Liver (tissue), 9 donors: ENCODE results near the gene SPIN1. TPM values are rescaled to one million over a fixed set of nuclear protein-coding genes. Genes with fewer than 3 reads are reported as not detected.

Experiments
- DNase-seq: peaks from one replicate; pipeline ENCODE4 v3.0.0-alpha.2; 2017; ENCODE audit warnings: low spot score
- H3K27ac ChIP-seq, 2 donors: one replicate each; pipeline ENCODE4 v1.7.0; 2013; ENCODE audit warnings: inconsistent platforms in 2 of 2, low read length in 2 of 2, control low read depth in 1 of 2, low read depth in 1 of 2, mild to moderate bottlenecking in 1 of 2
- H3K27me3 ChIP-seq, 4 donors: one replicate each; pipeline versions ENCODE4 v1.6.1 to v1.7.0; 2013; ENCODE audit warnings: low read length in 3 of 4, inconsistent platforms in 1 of 4, mild to moderate bottlenecking in 1 of 4, moderate library complexity in 1 of 4; ENCODE audit not compliant: control insufficient read depth in 4 of 4, insufficient read depth in 4 of 4
- H3K36me3 ChIP-seq, 4 donors: one replicate each; pipeline versions ENCODE4 v1.6.1 to v1.7.0; 2013; ENCODE audit warnings: low read length in 3 of 4, mild to moderate bottlenecking in 3 of 4, low read depth in 1 of 4, moderate library complexity in 1 of 4; ENCODE audit not compliant: control insufficient read depth in 4 of 4, insufficient read depth in 3 of 4
- H3K4me1 ChIP-seq, 4 donors: one replicate each; pipeline versions ENCODE4 v1.6.1 to v1.7.0; 2013; ENCODE audit warnings: low read length in 3 of 4, mild to moderate bottlenecking in 3 of 4, moderate library complexity in 1 of 4; ENCODE audit not compliant: control insufficient read depth in 4 of 4, insufficient read depth in 4 of 4
- H3K4me3 ChIP-seq, 3 donors: one replicate each; pipeline versions ENCODE4 v1.6.1 to v1.7.0; 2013; ENCODE audit warnings: low read length in 3 of 3, control low read depth in 1 of 3, low read depth in 1 of 3, mild to moderate bottlenecking in 1 of 3
- H3K9ac ChIP-seq, 2 donors: one replicate each; pipeline ENCODE4 v1.7.0; 2013; ENCODE audit warnings: low read length in 2 of 2, mild to moderate bottlenecking in 2 of 2, moderate library complexity in 2 of 2, control low read depth in 1 of 2, low read depth in 1 of 2
- H3K9me3 ChIP-seq, 4 donors: one replicate each; pipeline versions ENCODE4 v1.6.1 to v1.7.0; 2013; ENCODE audit warnings: low read length in 3 of 4; ENCODE audit not compliant: control insufficient read depth in 4 of 4
- GABPA ChIP-seq, 2 donors: IDR thresholded peaks in 1 of 2; conservative IDR thresholded peaks in 1 of 2; 2 replicates each; pipeline ENCODE4 v1.6.1; 2016; ENCODE audit warnings: antibody characterized with exemption in 2 of 2, mild to moderate bottlenecking in 1 of 2, moderate library complexity in 1 of 2
- HNF4A ChIP-seq, 2 donors: conservative IDR thresholded peaks; 2 replicates each; pipeline ENCODE4 v1.6.1; 2016; ENCODE audit warnings: antibody characterized with exemption in 2 of 2, mild to moderate bottlenecking in 2 of 2
- HNF4G ChIP-seq: IDR thresholded peaks from 2 replicates; pipeline ENCODE4 v1.6.1; 2016; ENCODE audit warnings: antibody characterized with exemption
- JUND ChIP-seq, 2 donors: IDR thresholded peaks; 2 replicates each; pipeline ENCODE4 v1.6.1; 2016; ENCODE audit warnings: antibody characterized with exemption in 2 of 2
- SP1 ChIP-seq: IDR thresholded peaks from 2 replicates; pipeline ENCODE4 v1.6.1; 2018; ENCODE audit warnings: antibody characterized with exemption, mild to moderate bottlenecking
- WGBS: extraction: QIAGEN DNeasy Blood & Tissue Kit; methylation state at CpG from one replicate; pipeline ENCODE4 v1.1.7; 2013; 5-methylcytosine and 5-hydroxymethylcytosine counted together
- polyA plus RNA-seq, 2 donors: library from polyadenylated mRNA; stranded (reverse) in 1 of 2; unstranded in 1 of 2; fragments of 200-250 nt in 1 of 2; fragments of >200 nt in 1 of 2; fragmentation: Nextera tagmentation in 1 of 2; extraction: Ambion mirVana in 1 of 2; gene quantifications; one replicate each; pipeline versions ENCODE4 v1.2.1 to v1.2.3, GENCODE V29; 2013 to 2015
- total RNA-seq, 2 donors: library from RNA; depleted of rRNA; stranded (reverse); fragments of >200 nt; gene quantifications; one replicate each; pipeline ENCODE4 v1.2.3, GENCODE V29; 2014
- TF ChIP-seq, protein P1 (sequence below): IDR thresholded peaks from 2 replicates; pipeline ENCODE4 v1.6.1; 2016; ENCODE audit warnings: antibody characterized with exemption
- TF ChIP-seq, protein P2 (sequence below): IDR thresholded peaks from 2 replicates; pipeline ENCODE4 v1.6.1; 2016; ENCODE audit warnings: antibody characterized with exemption, mild to moderate bottlenecking
- TF ChIP-seq, protein P3 (sequence below): IDR thresholded peaks from 2 replicates; pipeline ENCODE4 v1.6.1; 2016; ENCODE audit warnings: antibody characterized with exemption
- TF ChIP-seq, protein P4 (sequence below): fragments of 150-350 bp; IDR thresholded peaks from 2 replicates; pipeline ENCODE4 v1.5.1; 2017; ENCODE audit warnings: improper control_type of control experiment, low read depth, low read length; ENCODE audit not compliant: missing input control
- TF ChIP-seq, protein P5 (sequence below): IDR thresholded peaks from 2 replicates; pipeline ENCODE4 v1.6.1; 2016; ENCODE audit warnings: antibody characterized with exemption
- donor health status: healthy.
- donor health status: healthy.
- donor health status: healthy.
- donor health status: healthy.
- donor health status: healthy.

Gene SPIN1
- total and polyA plus RNA-seq, 4 donors, result 9.0 to 30.3 (median 18.6) TPM

DNA sequence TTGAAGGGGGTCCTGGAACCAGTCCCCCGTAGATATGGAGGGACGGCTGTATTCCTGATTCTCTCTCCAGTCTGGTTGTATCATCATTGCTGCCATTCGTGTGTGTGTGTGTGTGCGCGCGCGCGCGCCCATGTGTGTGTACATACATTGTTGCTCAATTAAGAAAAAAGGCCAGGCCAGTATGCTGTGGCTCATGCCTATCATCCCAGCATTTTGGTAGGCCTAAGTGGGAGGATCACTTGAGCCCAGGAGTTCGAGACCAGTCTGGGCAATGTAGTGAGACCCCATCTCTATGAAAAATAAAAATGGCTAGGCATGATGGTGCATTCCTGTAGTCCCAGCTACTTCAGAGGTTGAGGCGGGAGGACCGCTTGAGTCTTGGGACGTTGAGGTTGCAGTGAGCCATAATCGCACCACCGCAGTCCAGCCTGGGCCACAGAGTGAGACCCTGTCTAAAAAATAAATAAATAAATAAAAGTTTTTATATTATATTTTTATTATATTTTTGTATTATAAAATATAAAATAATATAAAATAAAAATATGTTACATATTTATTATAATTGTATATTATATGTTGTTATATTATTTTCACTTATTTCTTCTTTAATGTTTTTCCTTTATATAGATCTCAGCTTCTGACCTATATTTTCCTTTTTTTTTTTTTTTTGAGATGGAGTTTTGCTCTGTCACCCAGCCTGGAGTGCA lies 53.2 kb downstream of the SPIN1 start:
- Histone ChIP-seq H3K27me3 (no peaks in the 10 kb centered on the region), H3K36me3 (no peaks in the 10 kb centered on the region), H3K4me1 (peaks cover 2 to 13% (median 7%) of the 10 kb centered on the region in 4 donors), H3K9me3 (no peaks in the 10 kb centered on the region), H3K27ac (no peak overlapping the region), H3K9ac (no peak overlapping the region), H3K4me3 (no peak overlapping the region)
- TF ChIP-seq, protein P1, sequence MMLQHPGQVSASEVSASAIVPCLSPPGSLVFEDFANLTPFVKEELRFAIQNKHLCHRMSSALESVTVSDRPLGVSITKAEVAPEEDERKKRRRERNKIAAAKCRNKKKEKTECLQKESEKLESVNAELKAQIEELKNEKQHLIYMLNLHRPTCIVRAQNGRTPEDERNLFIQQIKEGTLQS, result no peak
- TF ChIP-seq JUND (IDR thresholded peaks at IDR 0.05) (no peak), HNF4A (conservative IDR thresholded peaks at IDR 0.05) (no peak), GABPA (IDR thresholded peaks at IDR 0.05 in 1 of 2, conservative IDR thresholded peaks at IDR 0.05 in 1 of 2) (no peak), HNF4G (no peak), SP1 (no peak)
- TF ChIP-seq, protein P2, sequence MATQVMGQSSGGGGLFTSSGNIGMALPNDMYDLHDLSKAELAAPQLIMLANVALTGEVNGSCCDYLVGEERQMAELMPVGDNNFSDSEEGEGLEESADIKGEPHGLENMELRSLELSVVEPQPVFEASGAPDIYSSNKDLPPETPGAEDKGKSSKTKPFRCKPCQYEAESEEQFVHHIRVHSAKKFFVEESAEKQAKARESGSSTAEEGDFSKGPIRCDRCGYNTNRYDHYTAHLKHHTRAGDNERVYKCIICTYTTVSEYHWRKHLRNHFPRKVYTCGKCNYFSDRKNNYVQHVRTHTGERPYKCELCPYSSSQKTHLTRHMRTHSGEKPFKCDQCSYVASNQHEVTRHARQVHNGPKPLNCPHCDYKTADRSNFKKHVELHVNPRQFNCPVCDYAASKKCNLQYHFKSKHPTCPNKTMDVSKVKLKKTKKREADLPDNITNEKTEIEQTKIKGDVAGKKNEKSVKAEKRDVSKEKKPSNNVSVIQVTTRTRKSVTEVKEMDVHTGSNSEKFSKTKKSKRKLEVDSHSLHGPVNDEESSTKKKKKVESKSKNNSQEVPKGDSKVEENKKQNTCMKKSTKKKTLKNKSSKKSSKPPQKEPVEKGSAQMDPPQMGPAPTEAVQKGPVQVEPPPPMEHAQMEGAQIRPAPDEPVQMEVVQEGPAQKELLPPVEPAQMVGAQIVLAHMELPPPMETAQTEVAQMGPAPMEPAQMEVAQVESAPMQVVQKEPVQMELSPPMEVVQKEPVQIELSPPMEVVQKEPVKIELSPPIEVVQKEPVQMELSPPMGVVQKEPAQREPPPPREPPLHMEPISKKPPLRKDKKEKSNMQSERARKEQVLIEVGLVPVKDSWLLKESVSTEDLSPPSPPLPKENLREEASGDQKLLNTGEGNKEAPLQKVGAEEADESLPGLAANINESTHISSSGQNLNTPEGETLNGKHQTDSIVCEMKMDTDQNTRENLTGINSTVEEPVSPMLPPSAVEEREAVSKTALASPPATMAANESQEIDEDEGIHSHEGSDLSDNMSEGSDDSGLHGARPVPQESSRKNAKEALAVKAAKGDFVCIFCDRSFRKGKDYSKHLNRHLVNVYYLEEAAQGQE, result no peak
- TF ChIP-seq, protein P3, sequence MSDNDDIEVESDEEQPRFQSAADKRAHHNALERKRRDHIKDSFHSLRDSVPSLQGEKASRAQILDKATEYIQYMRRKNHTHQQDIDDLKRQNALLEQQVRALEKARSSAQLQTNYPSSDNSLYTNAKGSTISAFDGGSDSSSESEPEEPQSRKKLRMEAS, result no peak
- DNase-seq, result no peak
- WGBS, result 93% methylated on average over 15 of the region's 15 CpGs

DNA sequence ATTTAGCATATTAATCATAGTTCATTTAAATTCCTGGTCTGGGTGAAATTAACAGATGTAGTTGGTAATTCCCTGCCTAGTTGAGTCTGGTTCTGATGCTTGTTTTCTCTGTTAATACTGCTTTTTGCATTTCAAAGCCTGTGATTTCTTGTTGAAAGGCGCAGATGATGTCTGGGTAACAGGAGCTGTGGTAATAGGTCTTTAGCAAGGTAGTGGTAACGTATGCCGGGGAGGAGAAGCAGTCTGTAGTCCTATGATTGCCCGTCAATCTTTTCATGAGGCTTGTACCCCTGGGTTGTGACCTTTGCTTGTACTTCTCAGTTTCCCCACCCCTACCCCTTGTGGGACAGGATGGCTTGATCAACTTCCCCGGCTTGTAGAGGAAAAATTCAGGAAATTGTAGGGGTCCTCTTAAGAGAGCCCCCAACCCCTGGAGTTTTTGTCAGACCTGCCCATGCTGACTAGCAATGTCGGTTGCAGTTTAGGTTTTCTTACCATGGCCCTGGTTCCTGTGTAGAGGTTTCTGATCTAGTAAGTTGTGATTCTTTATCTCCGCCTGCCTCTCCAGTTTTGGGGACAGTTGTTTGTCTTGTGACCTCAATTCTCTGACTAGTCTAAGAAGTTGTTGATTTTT lies 55.4 kb downstream of the SPIN1 start:
- Histone ChIP-seq H3K4me1 (no peaks in the 10 kb centered on the region), H3K9me3 (no peaks in the 10 kb centered on the region), H3K27me3 (no peaks in the 10 kb centered on the region), H3K9ac (no peak overlapping the region), H3K27ac (no peak overlapping the region), H3K4me3 (no peak overlapping the region), H3K36me3 (no peaks in the 10 kb centered on the region)
- no peak for DNase-seq
- TF ChIP-seq, protein P4, sequence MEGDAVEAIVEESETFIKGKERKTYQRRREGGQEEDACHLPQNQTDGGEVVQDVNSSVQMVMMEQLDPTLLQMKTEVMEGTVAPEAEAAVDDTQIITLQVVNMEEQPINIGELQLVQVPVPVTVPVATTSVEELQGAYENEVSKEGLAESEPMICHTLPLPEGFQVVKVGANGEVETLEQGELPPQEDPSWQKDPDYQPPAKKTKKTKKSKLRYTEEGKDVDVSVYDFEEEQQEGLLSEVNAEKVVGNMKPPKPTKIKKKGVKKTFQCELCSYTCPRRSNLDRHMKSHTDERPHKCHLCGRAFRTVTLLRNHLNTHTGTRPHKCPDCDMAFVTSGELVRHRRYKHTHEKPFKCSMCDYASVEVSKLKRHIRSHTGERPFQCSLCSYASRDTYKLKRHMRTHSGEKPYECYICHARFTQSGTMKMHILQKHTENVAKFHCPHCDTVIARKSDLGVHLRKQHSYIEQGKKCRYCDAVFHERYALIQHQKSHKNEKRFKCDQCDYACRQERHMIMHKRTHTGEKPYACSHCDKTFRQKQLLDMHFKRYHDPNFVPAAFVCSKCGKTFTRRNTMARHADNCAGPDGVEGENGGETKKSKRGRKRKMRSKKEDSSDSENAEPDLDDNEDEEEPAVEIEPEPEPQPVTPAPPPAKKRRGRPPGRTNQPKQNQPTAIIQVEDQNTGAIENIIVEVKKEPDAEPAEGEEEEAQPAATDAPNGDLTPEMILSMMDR, result no peak
- TF ChIP-seq, protein P5, sequence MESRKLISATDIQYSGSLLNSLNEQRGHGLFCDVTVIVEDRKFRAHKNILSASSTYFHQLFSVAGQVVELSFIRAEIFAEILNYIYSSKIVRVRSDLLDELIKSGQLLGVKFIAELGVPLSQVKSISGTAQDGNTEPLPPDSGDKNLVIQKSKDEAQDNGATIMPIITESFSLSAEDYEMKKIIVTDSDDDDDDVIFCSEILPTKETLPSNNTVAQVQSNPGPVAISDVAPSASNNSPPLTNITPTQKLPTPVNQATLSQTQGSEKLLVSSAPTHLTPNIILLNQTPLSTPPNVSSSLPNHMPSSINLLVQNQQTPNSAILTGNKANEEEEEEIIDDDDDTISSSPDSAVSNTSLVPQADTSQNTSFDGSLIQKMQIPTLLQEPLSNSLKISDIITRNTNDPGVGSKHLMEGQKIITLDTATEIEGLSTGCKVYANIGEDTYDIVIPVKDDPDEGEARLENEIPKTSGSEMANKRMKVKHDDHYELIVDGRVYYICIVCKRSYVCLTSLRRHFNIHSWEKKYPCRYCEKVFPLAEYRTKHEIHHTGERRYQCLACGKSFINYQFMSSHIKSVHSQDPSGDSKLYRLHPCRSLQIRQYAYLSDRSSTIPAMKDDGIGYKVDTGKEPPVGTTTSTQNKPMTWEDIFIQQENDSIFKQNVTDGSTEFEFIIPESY, result no peak
- no peak for TF ChIP-seq GABPA (IDR thresholded peaks at IDR 0.05 in 1 of 2, conservative IDR thresholded peaks at IDR 0.05 in 1 of 2)
- 94% methylated on average over 7 of the region's 7 CpGs for WGBS
